ENCODE results near the gene VBP1. TPM values are rescaled to one million over a fixed set of nuclear protein-coding genes. Genes with fewer than 3 reads are reported as not detected.
A peak's percentile ranks its signal among the peaks of the same experiment; 100 is the strongest.

Gene VBP1
- polyA plus RNA-seq, 1 of the 3 experiments (the other 2 are of a cell fraction) = 13.8 TPM

DNA sequence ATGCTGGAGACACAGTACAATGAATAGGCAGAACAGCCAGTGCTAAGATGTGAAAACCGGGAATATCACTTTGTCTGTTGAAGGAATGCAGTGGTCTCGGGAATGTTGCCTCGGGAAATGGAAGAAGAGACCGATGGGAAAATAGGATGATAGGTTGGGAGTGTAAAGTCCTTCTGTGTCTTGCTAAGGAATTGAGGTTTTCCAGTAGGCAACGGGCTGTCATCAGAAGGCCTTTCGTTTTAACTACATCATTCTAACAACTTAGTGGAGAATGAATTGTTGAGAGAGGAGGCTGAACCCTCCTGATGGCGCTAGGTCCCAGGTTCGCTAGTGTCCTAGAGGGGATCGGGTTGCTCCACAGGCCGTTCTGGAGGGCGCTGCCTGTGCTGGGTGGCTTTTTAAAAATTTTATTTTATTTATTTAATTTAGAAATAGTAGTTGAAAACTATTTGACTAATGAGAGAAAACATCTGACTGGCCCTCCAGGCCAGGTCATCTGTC is 730 bp downstream of the VBP1 start:
- Histone ChIP-seq H3K9ac (peak overlapping the region; percentile 91), H2AFZ (ENCODE audit: low read depth) (0 out of 2 replicates have a peak overlapping the region, but pooled peaks have one; percentile 95), H3K9me3 (0 out of 2 replicates have a peak, but pooled peaks cover 3% of the 10 kb centered on the region), H3K4me3 (ENCODE audit: low read depth in 2 of 2, low read length in 1 of 2) (peak overlapping the region; percentile 69 to 81), H3F3A (replicated peaks; ENCODE audit: insufficient read depth) (peaks cover 3% of the 10 kb centered on the region), H3K4me1 (ENCODE audit: control insufficient read depth in 1 of 2, insufficient read depth in 2 of 2, low read depth in 1 of 2, low read length in 1 of 2) (peaks cover 0 to 4% of the 10 kb centered on the region in 2 experiments; a peak in 2 of 4 replicates), H3K36me3 (replicated peaks in 1 of 2; ENCODE audit: control insufficient read depth in 1 of 2, insufficient read depth in 2 of 2, low read length in 1 of 2) (peaks cover 0 to 6% of the 10 kb centered on the region in 2 experiments), H3K9me2 (no peaks in the 10 kb centered on the region), H4K20me1 (ENCODE audit: insufficient read depth) (0 out of 2 replicates have a peak, but pooled peaks cover 6% of the 10 kb centered on the region), H3K4me2 (peak overlapping the region; percentile 61), H3K79me2 (ENCODE audit: insufficient read depth) (peaks cover 48% of the 10 kb centered on the region), H3K27me3 (ENCODE audit: insufficient read depth) (no peaks in the 10 kb centered on the region), H3K27ac (ENCODE audit: low read depth in 2 of 2, low read length in 1 of 2) (peak overlapping the region; percentile 64 to 68)
- DNase-seq = peak; percentile 46
- CTCF ChIA-PET = interaction anchor here (0.6 to 2.4 kb wide), 12 partner anchors 9 to 299 kb away, joined by 3 to 9 read pairs (median 3); no protein-coding TSS in a partner anchor
- POLR2A ChIA-PET = interaction anchor here (0.6 to 1.0 kb wide), 2 partner anchors 122 to 233 kb away, joined by 3 read pairs; no protein-coding TSS in a partner anchor
- TF ChIP-seq, protein P1, sequence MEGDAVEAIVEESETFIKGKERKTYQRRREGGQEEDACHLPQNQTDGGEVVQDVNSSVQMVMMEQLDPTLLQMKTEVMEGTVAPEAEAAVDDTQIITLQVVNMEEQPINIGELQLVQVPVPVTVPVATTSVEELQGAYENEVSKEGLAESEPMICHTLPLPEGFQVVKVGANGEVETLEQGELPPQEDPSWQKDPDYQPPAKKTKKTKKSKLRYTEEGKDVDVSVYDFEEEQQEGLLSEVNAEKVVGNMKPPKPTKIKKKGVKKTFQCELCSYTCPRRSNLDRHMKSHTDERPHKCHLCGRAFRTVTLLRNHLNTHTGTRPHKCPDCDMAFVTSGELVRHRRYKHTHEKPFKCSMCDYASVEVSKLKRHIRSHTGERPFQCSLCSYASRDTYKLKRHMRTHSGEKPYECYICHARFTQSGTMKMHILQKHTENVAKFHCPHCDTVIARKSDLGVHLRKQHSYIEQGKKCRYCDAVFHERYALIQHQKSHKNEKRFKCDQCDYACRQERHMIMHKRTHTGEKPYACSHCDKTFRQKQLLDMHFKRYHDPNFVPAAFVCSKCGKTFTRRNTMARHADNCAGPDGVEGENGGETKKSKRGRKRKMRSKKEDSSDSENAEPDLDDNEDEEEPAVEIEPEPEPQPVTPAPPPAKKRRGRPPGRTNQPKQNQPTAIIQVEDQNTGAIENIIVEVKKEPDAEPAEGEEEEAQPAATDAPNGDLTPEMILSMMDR (IDR thresholded peaks at IDR 0.05) = 0 out of 2 replicates have a peak, but pooled peaks have one; percentile 2
- TF ChIP-seq EZH2phosphoT487 (IDR thresholded peaks at IDR 0.05; ENCODE audit: borderline replicate concordance, low read depth) = no peak
- 5% methylated on average over 11 of the region's 11 CpGs for WGBS (ENCODE audit: low lambda C conversion rate)

DNA sequence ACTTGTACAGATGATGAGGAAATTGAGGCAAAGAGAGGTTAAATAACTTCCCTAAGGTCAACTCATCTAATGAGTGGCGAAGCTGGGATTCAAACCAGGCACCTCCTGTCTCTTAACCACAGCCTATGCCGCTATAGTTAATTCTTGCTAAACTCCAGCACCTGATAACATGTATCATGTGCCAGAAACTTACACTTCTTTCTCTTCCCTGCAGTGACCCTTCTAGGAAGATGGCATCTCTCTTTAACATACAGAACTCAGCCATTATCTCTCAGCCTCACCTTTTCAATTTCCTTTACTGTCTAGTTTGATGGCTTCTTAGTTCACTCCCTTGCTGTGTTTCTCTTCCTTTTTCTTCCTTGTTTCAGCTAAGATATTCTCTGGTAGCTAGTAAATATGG is 2.5 kb downstream of the VBP1 start:
- no peak overlapping the region for H3K4me2 ChIP-seq
- H3K27me3 ChIP-seq (ENCODE audit: insufficient read depth) = no peaks in the 10 kb centered on the region
- H2AFZ ChIP-seq (ENCODE audit: low read depth) = no peak overlapping the region
- no peak for DNase-seq
- H3K4me1 ChIP-seq (ENCODE audit: control insufficient read depth in 1 of 2, insufficient read depth in 2 of 2, low read depth in 1 of 2, low read length in 1 of 2) = peaks cover 0 to 4% of the 10 kb centered on the region in 2 experiments; a peak in 2 of 4 replicates
- no peaks in the 10 kb centered on the region for H3K9me2 ChIP-seq
- H3F3A ChIP-seq (replicated peaks; ENCODE audit: insufficient read depth) = peaks cover 3% of the 10 kb centered on the region
- H3K79me2 ChIP-seq (ENCODE audit: insufficient read depth) = peaks cover 59% of the 10 kb centered on the region
- 32% methylated on average over 2 of the region's 2 CpGs for WGBS (ENCODE audit: low lambda C conversion rate)
- POLR2A ChIA-PET = no interaction called here
- H3K9ac ChIP-seq = no peak overlapping the region
- H3K36me3 ChIP-seq (replicated peaks in 1 of 2; ENCODE audit: control insufficient read depth in 1 of 2, insufficient read depth in 2 of 2, low read length in 1 of 2) = peaks cover 0 to 6% of the 10 kb centered on the region in 2 experiments
- H3K27ac ChIP-seq (ENCODE audit: low read depth in 2 of 2, low read length in 1 of 2) = no peak overlapping the region
- H3K9me3 ChIP-seq = 0 out of 2 replicates have a peak, but pooled peaks cover 3% of the 10 kb centered on the region
- 0 out of 2 replicates have a peak, but pooled peaks cover 6% of the 10 kb centered on the region for H4K20me1 ChIP-seq (ENCODE audit: insufficient read depth)
- TF ChIP-seq MEF2A (IDR thresholded peaks at IDR 0.05; ENCODE audit: borderline replicate concordance, low read depth) (no peak), FOXJ3 (CRISPR knock-in tag; IDR thresholded peaks at IDR 0.05) (no peak), FOSL2 (IDR thresholded peaks at IDR 0.05; ENCODE audit: borderline replicate concordance, low read depth) (no peak), YY1 (IDR thresholded peaks at IDR 0.05; ENCODE audit: low read depth) (no peak), NFIC (IDR thresholded peaks at IDR 0.05; ENCODE audit: borderline replicate concordance) (no peak), TCF12 (IDR thresholded peaks at IDR 0.05) (no peak), TAF1 (IDR thresholded peaks at IDR 0.05; ENCODE audit: borderline replicate concordance, low read depth, low read length) (no peak), POLR2AphosphoS5 (IDR thresholded peaks at IDR 0.05; ENCODE audit: low read depth, low read length) (no peak), JUND (IDR thresholded peaks at IDR 0.05) (no peak), FOXM1 (IDR thresholded peaks at IDR 0.05; ENCODE audit: low read depth) (no peak), TEAD4 (IDR thresholded peaks at IDR 0.05; ENCODE audit: borderline replicate concordance, insufficient read depth) (no peak), RXRA (IDR thresholded peaks at IDR 0.05; ENCODE audit: borderline replicate concordance, low read depth) (no peak), GABPA (IDR thresholded peaks at IDR 0.05; ENCODE audit: low read depth) (no peak), EP300 (IDR thresholded peaks at IDR 0.05; ENCODE audit: borderline replicate concordance in 1 of 2, low read depth in 1 of 2, low read length in 1 of 2) (no peak), RFX5 (IDR thresholded peaks at IDR 0.05; ENCODE audit: low read length) (no peak)
- TF ChIP-seq, protein P2, sequence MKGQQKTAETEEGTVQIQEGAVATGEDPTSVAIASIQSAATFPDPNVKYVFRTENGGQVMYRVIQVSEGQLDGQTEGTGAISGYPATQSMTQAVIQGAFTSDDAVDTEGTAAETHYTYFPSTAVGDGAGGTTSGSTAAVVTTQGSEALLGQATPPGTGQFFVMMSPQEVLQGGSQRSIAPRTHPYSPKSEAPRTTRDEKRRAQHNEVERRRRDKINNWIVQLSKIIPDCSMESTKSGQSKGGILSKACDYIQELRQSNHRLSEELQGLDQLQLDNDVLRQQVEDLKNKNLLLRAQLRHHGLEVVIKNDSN (IDR thresholded peaks at IDR 0.05; ENCODE audit: borderline replicate concordance, low read depth) = no peak
- TF ChIP-seq, protein P3, sequence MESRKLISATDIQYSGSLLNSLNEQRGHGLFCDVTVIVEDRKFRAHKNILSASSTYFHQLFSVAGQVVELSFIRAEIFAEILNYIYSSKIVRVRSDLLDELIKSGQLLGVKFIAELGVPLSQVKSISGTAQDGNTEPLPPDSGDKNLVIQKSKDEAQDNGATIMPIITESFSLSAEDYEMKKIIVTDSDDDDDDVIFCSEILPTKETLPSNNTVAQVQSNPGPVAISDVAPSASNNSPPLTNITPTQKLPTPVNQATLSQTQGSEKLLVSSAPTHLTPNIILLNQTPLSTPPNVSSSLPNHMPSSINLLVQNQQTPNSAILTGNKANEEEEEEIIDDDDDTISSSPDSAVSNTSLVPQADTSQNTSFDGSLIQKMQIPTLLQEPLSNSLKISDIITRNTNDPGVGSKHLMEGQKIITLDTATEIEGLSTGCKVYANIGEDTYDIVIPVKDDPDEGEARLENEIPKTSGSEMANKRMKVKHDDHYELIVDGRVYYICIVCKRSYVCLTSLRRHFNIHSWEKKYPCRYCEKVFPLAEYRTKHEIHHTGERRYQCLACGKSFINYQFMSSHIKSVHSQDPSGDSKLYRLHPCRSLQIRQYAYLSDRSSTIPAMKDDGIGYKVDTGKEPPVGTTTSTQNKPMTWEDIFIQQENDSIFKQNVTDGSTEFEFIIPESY (IDR thresholded peaks at IDR 0.05; ENCODE audit: borderline replicate concordance, low read depth) = no peak
- TF ChIP-seq, protein P4, sequence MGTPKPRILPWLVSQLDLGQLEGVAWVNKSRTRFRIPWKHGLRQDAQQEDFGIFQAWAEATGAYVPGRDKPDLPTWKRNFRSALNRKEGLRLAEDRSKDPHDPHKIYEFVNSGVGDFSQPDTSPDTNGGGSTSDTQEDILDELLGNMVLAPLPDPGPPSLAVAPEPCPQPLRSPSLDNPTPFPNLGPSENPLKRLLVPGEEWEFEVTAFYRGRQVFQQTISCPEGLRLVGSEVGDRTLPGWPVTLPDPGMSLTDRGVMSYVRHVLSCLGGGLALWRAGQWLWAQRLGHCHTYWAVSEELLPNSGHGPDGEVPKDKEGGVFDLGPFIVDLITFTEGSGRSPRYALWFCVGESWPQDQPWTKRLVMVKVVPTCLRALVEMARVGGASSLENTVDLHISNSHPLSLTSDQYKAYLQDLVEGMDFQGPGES (IDR thresholded peaks at IDR 0.05; ENCODE audit: low read depth, low read length) = no peak
- TF ChIP-seq, protein P5, sequence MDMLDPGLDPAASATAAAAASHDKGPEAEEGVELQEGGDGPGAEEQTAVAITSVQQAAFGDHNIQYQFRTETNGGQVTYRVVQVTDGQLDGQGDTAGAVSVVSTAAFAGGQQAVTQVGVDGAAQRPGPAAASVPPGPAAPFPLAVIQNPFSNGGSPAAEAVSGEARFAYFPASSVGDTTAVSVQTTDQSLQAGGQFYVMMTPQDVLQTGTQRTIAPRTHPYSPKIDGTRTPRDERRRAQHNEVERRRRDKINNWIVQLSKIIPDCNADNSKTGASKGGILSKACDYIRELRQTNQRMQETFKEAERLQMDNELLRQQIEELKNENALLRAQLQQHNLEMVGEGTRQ (IDR thresholded peaks at IDR 0.05; ENCODE audit: borderline replicate concordance, low read depth, low read length) = no peak
- H3K4me3 ChIP-seq (ENCODE audit: low read depth in 2 of 2, low read length in 1 of 2) = no peak overlapping the region
- CTCF ChIA-PET = no interaction called here
